GM13976 (cell line): ENCODE measurements around the gene NOL7.

Experiments used
- DNase-seq: peaks from one replicate; pipeline ENCODE4 v3.0.0; 2012; ENCODE audit warnings: low spot score
- in situ Hi-C: fragments of 300-500 bp; cut with MboI; formaldehyde crosslinking; loops from one replicate; pipeline ENCODE4 v1.12.0; 2022; ENCODE audit warnings: low sequenced_read_pairs, mixed read lengths, inconsistent platforms; ENCODE audit not compliant: unreplicated experiment
- TF ChIP-seq, protein P1 (sequence below): IDR thresholded peaks from 2 replicates; pipeline ENCODE4 v1.5.1; 2012; ENCODE audit warnings: borderline replicate concordance, mild to moderate bottlenecking; ENCODE audit not compliant: insufficient read depth; ENCODE audit errors: extremely low read depth, missing control alignments, control extremely low read depth

NOL7 gene

DNA sequence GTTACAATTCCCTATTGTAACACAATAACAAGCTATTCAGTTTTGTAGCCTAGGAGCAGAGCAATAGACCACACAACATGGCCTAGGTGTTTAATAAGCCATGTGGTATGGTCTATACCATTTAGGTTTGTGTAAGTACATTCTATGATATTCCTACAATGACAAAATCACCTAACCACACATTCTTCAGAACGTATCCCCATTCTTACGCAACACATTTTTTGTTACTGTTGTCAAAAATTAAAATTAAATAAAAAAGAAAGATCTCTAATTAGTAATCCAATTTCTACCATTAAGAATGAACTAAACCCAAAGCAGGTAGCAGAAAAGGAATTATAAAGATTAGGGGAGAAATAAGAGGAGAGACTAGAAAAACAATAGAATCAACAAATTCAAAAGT lies 52.5 kb downstream of the NOL7 start:
- TF ChIP-seq, protein P1, sequence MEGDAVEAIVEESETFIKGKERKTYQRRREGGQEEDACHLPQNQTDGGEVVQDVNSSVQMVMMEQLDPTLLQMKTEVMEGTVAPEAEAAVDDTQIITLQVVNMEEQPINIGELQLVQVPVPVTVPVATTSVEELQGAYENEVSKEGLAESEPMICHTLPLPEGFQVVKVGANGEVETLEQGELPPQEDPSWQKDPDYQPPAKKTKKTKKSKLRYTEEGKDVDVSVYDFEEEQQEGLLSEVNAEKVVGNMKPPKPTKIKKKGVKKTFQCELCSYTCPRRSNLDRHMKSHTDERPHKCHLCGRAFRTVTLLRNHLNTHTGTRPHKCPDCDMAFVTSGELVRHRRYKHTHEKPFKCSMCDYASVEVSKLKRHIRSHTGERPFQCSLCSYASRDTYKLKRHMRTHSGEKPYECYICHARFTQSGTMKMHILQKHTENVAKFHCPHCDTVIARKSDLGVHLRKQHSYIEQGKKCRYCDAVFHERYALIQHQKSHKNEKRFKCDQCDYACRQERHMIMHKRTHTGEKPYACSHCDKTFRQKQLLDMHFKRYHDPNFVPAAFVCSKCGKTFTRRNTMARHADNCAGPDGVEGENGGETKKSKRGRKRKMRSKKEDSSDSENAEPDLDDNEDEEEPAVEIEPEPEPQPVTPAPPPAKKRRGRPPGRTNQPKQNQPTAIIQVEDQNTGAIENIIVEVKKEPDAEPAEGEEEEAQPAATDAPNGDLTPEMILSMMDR, result no peak
- in situ Hi-C loops, result no loop called here
- no peak for DNase-seq

DNA sequence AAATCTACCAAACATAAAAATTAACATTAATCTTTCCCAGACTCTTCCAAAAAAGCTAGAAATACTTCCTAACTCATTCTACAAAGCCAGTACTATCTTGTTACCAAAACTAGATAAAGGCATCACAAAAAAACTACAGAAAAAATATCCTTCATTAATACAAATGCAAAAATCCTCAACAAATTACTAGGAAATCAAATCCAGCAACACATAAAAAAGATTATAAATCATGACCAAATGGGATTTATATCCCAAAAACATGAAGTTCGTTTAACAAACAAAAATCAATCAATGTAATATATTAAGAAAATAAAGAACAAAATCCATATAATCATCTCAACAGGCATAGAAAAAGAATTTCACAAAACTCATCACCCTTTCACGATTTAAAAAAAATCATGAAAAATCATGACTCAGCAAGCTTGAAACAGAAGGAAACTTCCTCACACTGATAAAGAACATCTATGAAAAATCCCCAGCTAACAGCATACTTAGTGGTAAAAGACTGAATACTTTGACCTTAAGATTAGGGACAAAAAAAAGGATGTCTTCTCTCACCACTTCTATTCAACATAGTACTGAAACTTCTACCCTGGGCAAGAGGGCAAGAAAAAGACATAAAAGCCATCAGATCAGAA lies 53.3 kb downstream of the NOL7 start:
- no peak for DNase-seq
- TF ChIP-seq, protein P1, result no peak
- in situ Hi-C loops, result no loop called here

DNA sequence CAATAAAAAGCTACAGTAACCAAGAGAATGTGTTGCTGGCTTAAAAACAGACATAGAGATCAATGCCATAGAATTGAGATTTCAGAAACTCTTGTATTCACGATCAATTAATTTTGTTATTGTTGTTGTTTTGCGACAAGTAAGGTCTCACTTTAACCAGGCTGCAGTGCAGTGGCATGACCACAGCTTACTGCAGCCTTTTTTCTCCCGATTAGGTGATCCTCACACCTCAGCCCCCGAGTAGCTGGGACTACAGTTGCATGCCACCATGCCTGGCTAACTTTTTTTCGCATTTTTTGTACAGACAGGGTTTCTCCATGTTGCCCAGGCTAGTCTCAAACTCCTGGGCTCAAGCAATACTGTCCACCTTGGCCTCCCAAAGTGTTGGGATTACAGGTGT lies 54.3 kb downstream of the NOL7 start:
- TF ChIP-seq, protein P1, result no peak
- no peak for DNase-seq
- in situ Hi-C loops, result no loop called here
